ENCODE data around the gene TAF10.
A peak's percentile ranks its signal among the peaks of the same experiment; 100 is the strongest.

TAF10 gene

DNA sequence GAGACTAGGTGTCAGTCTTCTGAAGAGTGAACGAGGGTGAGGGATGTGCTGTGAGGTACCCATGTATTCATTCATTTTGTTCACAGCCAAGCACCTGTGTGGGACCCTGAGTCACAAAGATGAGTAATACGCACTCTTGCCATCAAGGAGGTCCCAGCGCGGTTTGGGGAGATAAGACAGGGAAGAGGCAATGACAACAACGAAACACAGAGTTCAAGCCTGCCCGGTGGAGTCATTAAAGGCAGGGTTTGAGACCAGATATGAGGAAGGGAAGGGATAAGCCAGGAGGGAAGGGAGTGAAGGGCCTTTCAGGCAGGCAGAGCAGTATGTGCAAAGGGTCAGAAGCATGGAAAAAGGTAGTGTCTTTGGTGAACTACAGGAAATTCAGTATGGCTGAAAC lies 39.0 kb upstream of the TAF10 start:
- in situ Hi-C loops (cut with HindIII; ENCODE audit: low sequenced_read_pairs), result no loop called here
- TF ChIP-seq, protein P1, sequence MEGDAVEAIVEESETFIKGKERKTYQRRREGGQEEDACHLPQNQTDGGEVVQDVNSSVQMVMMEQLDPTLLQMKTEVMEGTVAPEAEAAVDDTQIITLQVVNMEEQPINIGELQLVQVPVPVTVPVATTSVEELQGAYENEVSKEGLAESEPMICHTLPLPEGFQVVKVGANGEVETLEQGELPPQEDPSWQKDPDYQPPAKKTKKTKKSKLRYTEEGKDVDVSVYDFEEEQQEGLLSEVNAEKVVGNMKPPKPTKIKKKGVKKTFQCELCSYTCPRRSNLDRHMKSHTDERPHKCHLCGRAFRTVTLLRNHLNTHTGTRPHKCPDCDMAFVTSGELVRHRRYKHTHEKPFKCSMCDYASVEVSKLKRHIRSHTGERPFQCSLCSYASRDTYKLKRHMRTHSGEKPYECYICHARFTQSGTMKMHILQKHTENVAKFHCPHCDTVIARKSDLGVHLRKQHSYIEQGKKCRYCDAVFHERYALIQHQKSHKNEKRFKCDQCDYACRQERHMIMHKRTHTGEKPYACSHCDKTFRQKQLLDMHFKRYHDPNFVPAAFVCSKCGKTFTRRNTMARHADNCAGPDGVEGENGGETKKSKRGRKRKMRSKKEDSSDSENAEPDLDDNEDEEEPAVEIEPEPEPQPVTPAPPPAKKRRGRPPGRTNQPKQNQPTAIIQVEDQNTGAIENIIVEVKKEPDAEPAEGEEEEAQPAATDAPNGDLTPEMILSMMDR (IDR thresholded peaks at IDR 0.05; ENCODE audit: low read depth, low read length), result no peak
- DNase-seq (ENCODE audit: low read depth, low spot score), result no peak

DNA sequence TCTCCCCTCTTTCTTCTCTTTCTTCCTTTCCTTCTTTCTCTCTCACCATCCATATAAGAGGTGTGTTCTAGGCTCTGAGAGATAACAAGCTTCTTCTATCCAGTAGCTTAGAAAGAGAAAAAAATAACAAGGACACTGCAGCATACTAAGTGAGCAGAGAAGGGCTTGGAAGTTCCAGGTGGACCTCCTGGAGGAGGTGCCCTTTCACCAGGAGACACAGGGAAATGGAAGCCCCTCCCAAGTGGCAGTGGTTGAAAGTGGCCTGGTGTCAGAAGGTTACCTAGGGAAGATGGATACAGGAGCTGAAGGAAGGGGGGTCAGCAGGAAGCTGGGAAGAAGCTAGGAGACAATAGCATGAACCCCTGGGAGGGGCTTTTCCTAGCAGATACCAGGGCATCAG lies 38.1 kb upstream of the TAF10 start:
- in situ Hi-C loops (cut with HindIII; ENCODE audit: low sequenced_read_pairs), result no loop called here
- DNase-seq (ENCODE audit: low read depth, low spot score), result no peak
- TF ChIP-seq, protein P1 (IDR thresholded peaks at IDR 0.05; ENCODE audit: low read depth, low read length), result no peak
- no peak overlapping the region for H3K4me3 ChIP-seq (ENCODE audit: low read depth, low read length)

More for the DNA sequence above, 39.0 kb upstream of the TAF10 start:
- H3K4me3 ChIP-seq (ENCODE audit: low read depth, low read length), result no peak overlapping the region

GRCh38 chr11:6648501-6648900 lies 36.5 kb upstream of the TAF10 start:
- in situ Hi-C loops (cut with HindIII; ENCODE audit: low sequenced_read_pairs), result no loop called here
- H3K4me3 ChIP-seq (ENCODE audit: low read depth, low read length), result no peak overlapping the region
- TF ChIP-seq, protein P1 (IDR thresholded peaks at IDR 0.05; ENCODE audit: low read depth, low read length), result no peak
- no peak for DNase-seq (ENCODE audit: low read depth, low spot score)

- in situ Hi-C loops (cut with HindIII; ENCODE audit: low sequenced_read_pairs), result no loop called here
- no peak for DNase-seq (ENCODE audit: low read depth, low spot score)
- TF ChIP-seq, protein P1 (IDR thresholded peaks at IDR 0.05; ENCODE audit: low read depth, low read length), result no peak
- H3K4me3 ChIP-seq (ENCODE audit: low read depth, low read length), result no peak overlapping the region
These were observed 35.8 kb upstream of the TAF10 start for GRCh38 chr11:6647836-6648235.

GRCh38 chr11:6646918-6647679 lies 35.1 kb upstream of the TAF10 start:
- peak; percentile 32 for DNase-seq (ENCODE audit: low read depth, low spot score)
- in situ Hi-C loops (cut with HindIII; ENCODE audit: low sequenced_read_pairs), result no loop called here
- TF ChIP-seq, protein P1 (IDR thresholded peaks at IDR 0.05; ENCODE audit: low read depth, low read length), result no peak
- H3K4me3 ChIP-seq (ENCODE audit: low read depth, low read length), result no peak overlapping the region

DNA sequence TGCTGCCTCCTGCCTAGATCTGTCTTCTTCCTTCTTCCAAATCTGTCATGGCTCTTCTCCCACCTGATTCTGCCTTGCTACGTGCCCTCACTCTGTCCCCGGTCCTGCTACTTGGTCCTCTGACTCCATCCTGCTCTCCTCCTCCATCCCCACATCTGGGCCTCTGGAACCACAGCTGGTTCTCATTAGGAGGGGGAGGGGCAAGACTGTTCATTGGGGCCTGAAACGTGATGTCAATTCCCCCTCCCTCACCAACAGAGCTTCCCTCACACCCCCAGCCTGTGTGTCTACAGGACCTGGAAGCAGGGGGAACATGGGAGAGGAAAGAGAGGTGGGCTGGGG lies 34.5 kb upstream of the TAF10 start:
- in situ Hi-C loops (cut with HindIII; ENCODE audit: low sequenced_read_pairs), result no loop called here
- H3K4me3 ChIP-seq (ENCODE audit: low read depth, low read length), result no peak overlapping the region
- DNase-seq (ENCODE audit: low read depth, low spot score), result peak; percentile 29
- TF ChIP-seq, protein P1 (IDR thresholded peaks at IDR 0.05; ENCODE audit: low read depth, low read length), result no peak

Measured in astrocyte of the spinal cord (primary cell).